ENCODE measurements around the gene LRIF1.
"Not testable (repeated sequence)": the region's sequence is repeated elsewhere in the genome, so short reads cannot be mapped to it uniquely, and the experiment has no call there.

Gene LRIF1

DNA sequence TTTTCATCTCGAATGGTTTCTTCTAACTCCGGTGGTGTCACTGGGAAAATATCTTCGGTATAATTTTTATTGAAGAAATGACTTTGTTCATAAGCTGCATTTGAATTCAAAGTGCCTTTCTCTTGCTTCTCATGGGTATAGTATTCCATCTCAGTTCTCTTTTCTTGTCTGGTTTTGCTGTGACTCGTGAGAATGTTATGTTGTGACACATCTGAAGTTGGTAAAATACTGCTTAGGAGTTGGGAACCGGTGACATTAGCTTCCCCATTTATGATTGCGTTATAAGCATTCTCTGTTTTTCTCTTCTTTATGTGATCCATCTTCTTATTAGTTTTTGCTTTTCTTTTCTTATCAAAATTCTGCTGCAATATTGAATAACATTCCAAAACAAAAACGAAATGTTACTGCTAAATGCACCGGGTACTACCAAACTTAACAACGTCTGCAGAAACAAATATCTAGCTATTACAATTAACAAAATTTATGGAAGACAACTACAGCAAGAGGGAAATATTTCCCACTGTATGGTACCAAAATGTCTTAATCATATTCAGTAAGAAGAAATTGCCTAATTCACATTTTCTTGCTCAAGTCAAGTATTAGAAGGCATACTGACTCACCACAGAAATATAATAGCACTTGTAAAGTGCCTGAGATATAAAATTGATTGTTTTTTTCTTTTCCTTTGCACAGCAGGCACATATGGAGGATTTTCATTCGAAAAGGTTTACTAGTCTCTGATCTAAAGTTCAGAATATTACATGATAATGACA is 15.5 kb downstream of the LRIF1 start:
- DNase-seq = no peak

- no peak for DNase-seq
Observed at GRCh38 chr1:110945626-110946025, 18.1 kb downstream of the LRIF1 start.

DNA sequence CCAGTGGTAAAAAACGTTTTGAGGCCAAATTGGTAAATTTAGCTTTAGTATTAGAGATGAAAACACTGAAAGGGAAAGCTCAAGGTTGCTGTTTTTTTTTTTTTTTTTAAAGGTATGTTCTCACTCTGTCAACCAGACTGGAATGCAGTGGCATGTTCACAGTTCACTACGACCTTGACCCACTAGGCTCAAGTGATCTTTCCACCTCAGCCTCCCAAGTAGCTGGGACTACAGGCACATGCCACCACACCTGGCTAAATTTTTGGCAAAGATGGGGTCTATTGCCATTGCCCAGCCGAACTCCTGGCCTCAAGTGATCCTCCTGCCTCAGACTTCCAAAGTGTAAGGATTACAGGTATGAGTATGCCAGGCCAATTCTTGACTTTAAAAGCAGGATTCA is 18.9 kb downstream of the LRIF1 start:
- no peak for DNase-seq

- DNase-seq = no peak
Observed at GRCh38 chr1:110936567-110936966, 27.2 kb downstream of the LRIF1 start.

- not testable (repeated sequence) for DNase-seq
Observed at GRCh38 chr1:110931097-110931496, 32.6 kb downstream of the LRIF1 start.

DNA sequence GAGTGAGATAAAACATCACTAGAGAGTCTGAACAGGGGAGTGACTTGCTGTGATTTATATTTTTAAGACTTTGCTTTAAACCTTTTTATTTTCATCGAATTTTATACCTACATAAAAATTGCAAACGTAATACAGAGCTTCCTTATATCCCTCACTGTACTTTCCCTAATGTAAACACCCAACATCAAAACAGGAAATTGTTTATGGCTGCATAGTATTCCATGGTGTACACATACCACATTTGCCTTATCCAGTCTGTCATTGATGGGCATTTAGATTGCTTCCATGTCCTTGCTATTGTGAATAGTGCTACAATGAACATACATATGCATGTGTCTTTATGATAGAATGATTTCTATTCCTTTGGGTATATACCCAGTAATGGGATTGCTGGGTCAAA is 34.8 kb downstream of the LRIF1 start:
- no peak for DNase-seq

GRCh38 chr1:110928191-110928590 is 35.5 kb downstream of the LRIF1 start:
- DNase-seq = no peak

DNA sequence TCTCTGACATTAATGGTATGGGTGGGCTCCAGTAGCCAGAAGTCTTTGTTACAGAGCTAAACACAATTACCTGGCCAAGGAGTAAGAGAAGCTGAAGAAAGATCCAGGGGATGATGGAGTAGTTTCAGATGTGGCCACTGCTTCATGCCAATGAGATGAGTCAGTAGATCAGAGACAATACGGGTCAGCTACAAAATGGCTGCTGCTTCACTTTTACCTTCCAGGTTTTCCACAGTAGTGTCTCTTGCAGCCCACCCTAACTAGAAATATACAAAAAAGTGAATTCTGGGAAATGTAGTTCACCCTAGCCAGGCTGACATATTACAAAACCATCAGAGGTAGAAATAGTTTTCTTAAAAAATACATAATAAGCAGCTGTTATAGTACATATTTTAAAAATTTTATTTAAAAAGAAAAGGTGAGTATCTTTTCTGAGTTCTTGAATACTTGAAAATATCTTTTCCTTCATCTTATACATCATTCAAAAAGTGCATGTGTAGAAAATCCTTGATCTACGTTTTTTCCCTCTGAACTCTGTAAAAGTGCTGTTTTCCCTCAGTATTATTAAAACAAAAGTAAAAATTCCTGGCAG is 36.1 kb downstream of the LRIF1 start:
- DNase-seq = no peak

DNA sequence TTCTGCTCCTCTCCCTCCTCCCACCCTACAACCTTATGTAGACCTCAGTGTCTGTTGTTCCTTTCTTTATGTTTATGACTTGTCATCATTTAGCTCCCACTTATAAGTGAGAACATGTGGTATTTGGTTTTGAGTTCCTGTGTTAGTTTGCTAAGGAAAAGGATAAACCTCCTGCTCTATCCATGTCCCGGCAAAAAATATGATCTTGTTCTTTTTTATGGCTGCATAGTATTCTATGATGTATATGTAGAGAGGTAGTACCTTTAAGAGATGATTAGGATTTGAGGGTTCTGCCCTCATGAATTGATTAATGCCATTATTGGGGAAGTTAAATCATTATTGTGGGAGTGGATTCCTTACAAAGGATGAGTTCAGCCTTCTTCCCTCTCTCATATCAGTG is 41.8 kb downstream of the LRIF1 start:
- DNase-seq = no peak

DNA sequence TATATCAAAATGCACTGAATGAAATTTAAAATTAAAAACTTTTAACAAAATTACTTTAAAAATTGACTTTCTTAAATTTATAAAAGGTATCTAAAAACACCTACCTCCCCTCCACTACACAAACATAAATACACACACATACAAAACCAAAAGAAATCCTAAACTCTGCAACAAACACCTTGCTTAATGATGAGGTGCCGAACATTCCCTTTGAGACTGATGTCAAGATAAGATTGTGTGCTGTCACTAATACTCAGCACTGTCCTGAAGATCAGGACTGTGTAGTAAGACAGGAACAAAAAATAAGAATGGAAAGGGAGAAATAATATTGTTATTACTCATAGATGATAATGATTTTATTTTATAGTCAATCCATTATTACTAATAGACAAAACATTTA is 45.7 kb downstream of the LRIF1 start:
- no peak for DNase-seq

- DNase-seq = no peak
Observed at GRCh38 chr1:110916669-110917306, 46.9 kb downstream of the LRIF1 start.

DNA sequence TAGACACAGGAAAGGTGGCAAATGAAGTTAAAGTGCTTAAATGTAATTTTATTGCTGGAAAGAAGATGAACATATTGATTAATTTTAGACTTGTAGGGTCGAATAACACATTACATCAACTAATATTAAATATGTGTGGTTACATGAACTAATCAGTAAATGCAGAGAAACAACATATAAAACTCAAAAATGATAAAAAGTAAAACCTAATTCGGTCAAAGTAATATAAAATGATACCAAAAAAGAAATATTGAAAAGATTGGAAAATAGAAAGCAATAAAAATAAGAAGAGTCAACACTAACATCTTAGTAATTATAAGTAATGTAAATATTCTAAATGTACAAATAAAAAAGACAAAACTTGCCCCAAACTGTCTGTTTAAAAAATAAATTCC is 47.5 kb downstream of the LRIF1 start:
- DNase-seq = no peak

DNA sequence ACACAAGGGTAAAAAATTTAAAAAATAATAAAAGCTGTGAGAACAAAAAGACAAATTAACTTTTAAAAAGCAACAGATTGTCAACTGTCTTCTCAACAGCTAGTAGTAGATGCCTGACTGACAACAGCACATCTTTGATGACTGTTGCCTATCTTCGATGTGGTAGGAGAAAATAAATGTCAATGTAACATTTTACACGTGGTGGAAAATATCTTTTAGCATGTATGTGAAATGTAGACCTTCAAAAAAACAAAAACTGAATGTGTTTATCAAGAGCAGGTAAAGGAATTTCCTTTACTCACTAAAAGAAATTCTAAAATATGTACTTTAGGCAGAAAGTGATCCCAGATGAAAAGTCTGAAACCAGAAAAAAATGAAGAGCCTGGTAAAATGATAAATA is 47.9 kb downstream of the LRIF1 start:
- no peak for DNase-seq

GRCh38 chr1:110914676-110915075 is 49.0 kb downstream of the LRIF1 start:
- DNase-seq = no peak

GRCh38 chr1:110912784-110913183 is 50.9 kb downstream of the LRIF1 start:
- no peak for DNase-seq

DNA sequence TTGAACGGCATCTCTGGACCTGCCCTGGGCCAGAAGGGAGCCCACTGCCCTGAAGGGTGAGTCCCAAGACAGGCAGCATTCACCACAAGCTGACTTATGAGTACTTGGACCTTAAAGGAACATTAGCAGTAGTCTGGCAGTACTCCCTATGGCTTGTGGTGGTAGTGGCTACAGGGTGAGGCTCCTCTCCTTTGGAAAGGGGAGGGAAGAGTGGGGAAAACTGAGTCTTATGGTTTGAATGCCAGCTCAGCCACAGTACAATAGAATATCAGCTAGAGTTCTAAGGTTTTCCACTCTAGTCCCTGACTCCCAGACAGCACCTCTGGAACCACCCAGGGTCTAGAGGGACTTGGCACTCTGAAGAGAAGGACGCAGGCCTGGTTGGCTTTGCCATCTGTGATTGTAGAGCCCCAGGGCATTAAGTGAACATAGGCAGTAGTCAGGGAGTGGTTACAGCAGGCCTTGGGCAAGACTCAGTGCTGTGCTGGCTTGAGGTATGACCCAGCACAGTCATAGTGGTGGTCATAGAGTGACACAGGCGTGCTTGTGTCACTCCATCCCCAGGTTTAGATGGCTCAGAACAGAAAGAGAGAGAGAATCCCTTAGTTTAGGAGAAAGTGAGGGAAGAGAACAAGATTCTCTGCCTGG is 59.7 kb downstream of the LRIF1 start:
- DNase-seq = no peak

DNA sequence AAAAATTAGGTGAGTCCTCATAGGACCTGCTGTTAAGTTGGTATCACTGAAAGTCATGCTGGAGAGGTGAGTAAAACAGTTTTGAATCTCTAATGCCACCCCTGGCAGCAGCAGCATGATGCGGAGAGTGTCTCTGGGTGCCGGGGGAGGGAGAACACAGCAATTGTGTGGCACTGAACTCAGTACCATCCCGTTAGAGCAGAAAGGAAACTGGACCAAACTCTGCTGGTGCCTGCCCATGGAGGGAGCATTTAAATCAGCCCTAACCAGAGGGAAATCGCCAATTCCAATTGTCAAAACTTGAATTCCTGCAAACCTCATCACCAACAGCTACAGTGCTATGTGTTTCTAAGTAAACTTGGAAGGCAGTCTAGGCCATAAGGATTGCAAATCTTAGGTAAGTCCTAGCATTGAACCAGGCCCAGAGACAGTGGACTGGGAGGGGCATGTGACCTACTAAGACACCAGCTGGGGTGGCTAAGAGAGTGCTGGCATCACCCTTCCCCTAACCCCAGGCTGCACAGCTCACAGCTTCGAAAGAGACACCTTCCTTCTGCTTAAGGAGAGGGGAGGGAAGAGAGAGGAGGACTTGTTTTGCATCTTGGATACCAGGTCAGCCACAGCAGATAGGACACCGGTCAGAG is 60.8 kb downstream of the LRIF1 start:
- no peak for DNase-seq

GRCh38 chr1:110899458-110899843 is 64.3 kb downstream of the LRIF1 start:
- no peak for DNase-seq

DNA sequence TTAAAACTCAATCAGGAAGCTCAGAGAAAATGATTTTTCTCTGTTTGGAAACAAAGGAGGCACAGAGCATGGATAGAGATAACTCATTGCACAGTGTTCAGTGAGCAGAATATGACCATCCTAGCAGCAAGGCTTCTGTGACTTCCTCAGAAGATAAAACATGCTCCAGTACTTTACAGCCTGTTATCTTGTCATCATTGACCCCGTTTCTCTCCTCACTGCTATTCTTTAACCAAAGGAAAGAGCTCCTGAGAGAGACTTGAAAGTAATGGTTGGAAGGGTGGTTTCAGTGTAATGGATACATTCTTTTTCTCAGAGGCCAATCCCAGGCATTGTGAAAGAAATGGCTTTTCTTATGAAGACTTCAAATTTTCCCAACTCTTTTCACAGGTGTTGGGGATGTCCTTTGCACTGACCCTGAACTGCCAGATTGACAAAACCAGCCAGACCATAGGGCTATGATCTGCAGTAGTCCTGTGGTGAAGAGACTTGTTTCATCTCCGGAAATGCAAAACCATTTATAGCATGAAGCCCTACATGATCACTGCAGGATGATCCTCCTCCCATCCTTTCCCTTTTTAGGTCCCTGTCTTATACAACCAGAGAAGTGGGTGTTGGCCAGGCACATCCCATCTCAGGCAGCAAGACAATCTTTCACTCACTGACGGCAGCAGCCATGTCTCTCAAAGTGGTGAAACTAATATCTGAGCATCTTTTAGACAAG is 64.8 kb downstream of the LRIF1 start:
- DNase-seq = no peak

DNA sequence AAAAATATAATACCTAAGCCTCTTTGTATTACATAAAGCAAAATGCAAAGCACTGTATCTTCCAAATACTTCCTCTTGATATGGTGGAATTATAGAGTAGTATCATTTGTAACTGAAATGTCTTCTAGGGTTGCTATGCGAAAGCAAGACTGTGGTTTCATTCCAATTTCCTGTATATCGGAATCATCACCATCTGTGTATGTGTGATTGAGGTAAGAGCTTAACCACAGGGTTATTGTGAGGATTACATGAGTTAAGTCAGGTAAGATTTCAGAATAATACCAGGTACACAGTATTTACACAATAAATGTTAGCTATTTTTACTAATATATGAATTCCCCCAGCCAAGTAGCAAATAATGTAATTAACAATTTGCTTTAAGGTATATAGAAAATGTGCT is 66.0 kb downstream of the LRIF1 start:
- no peak for DNase-seq
